Keratinocyte (primary cell): ENCODE results near the gene SURF1. TPM values are rescaled to one million over a fixed set of nuclear protein-coding genes. Genes with fewer than 3 reads are reported as not detected.

Source experiments
- DNase-seq: peaks from one replicate; pipeline ENCODE4 v3.0.0-alpha.2; 2011; ENCODE audit warnings: low read depth, missing footprints, low spot score
- FAIRE-seq: peaks from 2 replicates; lab custom pipeline; 2011; peaks lifted over from hg19 to GRCh38; lab: Jason Lieb, UNC
- H2AFZ ChIP-seq: 2 replicates; pipeline ENCODE4 v1.6.0; 2012; ENCODE audit warnings: low read length, control low read depth, inconsistent platforms; ENCODE audit not compliant: control insufficient read depth
- H3K27ac ChIP-seq: 2 replicates; pipeline ENCODE4 v1.5.1; 2011; ENCODE audit warnings: low read length; ENCODE audit not compliant: control insufficient read depth, insufficient read depth
- H3K27me3 ChIP-seq: 3 replicates; pipeline ENCODE4 v1.6.0; 2011; ENCODE audit warnings: low read length; ENCODE audit not compliant: control insufficient read depth, insufficient read depth; ENCODE audit errors: extremely low read depth
- H3K36me3 ChIP-seq, 2 experiments: 2 replicates in 1 of 2; 3 replicates in 1 of 2; pipeline ENCODE4 v1.5.1; 2011; ENCODE audit warnings: low read length in 2 of 2, mild to moderate bottlenecking in 1 of 2; ENCODE audit not compliant: control insufficient read depth in 2 of 2, insufficient read depth in 2 of 2; ENCODE audit errors: extremely low read depth in 1 of 2
- H3K4me1 ChIP-seq: 3 replicates; pipeline ENCODE4 v1.5.1; 2011; ENCODE audit warnings: low read length; ENCODE audit not compliant: control insufficient read depth, insufficient read depth; ENCODE audit errors: extremely low read depth
- H3K4me2 ChIP-seq: 3 replicates; pipeline ENCODE4 v1.6.0; 2011; ENCODE audit warnings: low read depth, low read length; ENCODE audit not compliant: control insufficient read depth, insufficient read depth; ENCODE audit errors: extremely low read depth
- H3K4me3 ChIP-seq, 3 experiments: fragments of 200-600 bp in 1 of 3; sonication (generic) in 1 of 3; 2 replicates in 2 of 3; 3 replicates in 1 of 3; pipeline ENCODE4 v1.5.1; 2011 to 2016; ENCODE audit warnings: low read length in 3 of 3, mild to moderate bottlenecking in 3 of 3, control low read depth in 2 of 3, inconsistent platforms in 1 of 3, low read depth in 1 of 3, mixed read lengths in 1 of 3, mixed run types in 1 of 3, moderate library complexity in 1 of 3; ENCODE audit not compliant: control insufficient read depth in 2 of 3, insufficient read depth in 2 of 3; ENCODE audit errors: extremely low read depth in 1 of 3
- H3K79me2 ChIP-seq: 2 replicates; pipeline ENCODE4 v1.6.0; 2012; ENCODE audit warnings: low read length; ENCODE audit not compliant: control insufficient read depth, insufficient read depth
- H3K9ac ChIP-seq: 3 replicates; pipeline ENCODE4 v1.6.0; 2011; ENCODE audit warnings: low read length; ENCODE audit not compliant: control insufficient read depth, insufficient read depth; ENCODE audit errors: extremely low read depth
- H3K9me1 ChIP-seq: 3 replicates; pipeline ENCODE4 v1.6.0; 2011; ENCODE audit warnings: low read length; ENCODE audit not compliant: control insufficient read depth, insufficient read depth; ENCODE audit errors: extremely low read depth
- H3K9me3 ChIP-seq: 2 replicates; pipeline ENCODE4 v1.5.1; 2012; ENCODE audit warnings: low read depth, low read length; ENCODE audit not compliant: control insufficient read depth
- H4K20me1 ChIP-seq: 3 replicates; pipeline ENCODE4 v1.6.0; 2011; ENCODE audit warnings: low read length; ENCODE audit not compliant: control insufficient read depth, insufficient read depth; ENCODE audit errors: extremely low read depth
- EZH2 ChIP-seq: IDR thresholded peaks from one replicate; pipeline ENCODE4 v1.6.1; 2012; ENCODE audit warnings: inconsistent platforms, mild to moderate bottlenecking, low read length, moderate library complexity
- dilution Hi-C: fragments of 300-500 bp; cut with MboI; formaldehyde crosslinking; loops from one replicate; pipeline ENCODE4 v1.7.0; 2020; ENCODE audit warnings: low sequenced_read_pairs; ENCODE audit not compliant: extremely low pct_ligation_motif_present
- polyA plus RNA-seq, 5 experiments: library from polyadenylated mRNA; depleted of rRNA in 3 of 5; stranded (reverse) in 3 of 5; stranded (forward) in 1 of 5; unstranded in 1 of 5; fragments of >200 nt; gene quantifications; 1 replicate in 1 of 5; 2 replicates in 3 of 5; 3 replicates in 1 of 5; pipeline versions ENCODE4 v1.2.1 to v1.2.3, GENCODE V29; 2011 to 2012; ENCODE audit warnings: missing spikeins in 2 of 5, low read depth in 1 of 5, low replicate concordance in 1 of 5
- small RNA-seq, 3 experiments: library from RNA; depleted of rRNA; stranded (forward); fragments of <200 nt; gene quantifications; one replicate each; pipeline ENCODE3, GENCODE V24; 2012; ENCODE audit warnings: low read depth in 3 of 3, low replicate concordance in 1 of 3; ENCODE audit not compliant: insufficient read length in 3 of 3
- TF ChIP-seq, protein P1 (sequence below), 3 experiments: IDR thresholded peaks in 1 of 3; conservative IDR thresholded peaks in 1 of 3; optimal IDR thresholded peaks in 1 of 3; 2 replicates in 2 of 3; 3 replicates in 1 of 3; pipeline versions ENCODE3 to v1.5.1; 2011; ENCODE audit warnings: low read length in 3 of 3, mild to moderate bottlenecking in 3 of 3, moderate library complexity in 2 of 3, control low read depth in 1 of 3, inconsistent platforms in 1 of 3; ENCODE audit not compliant: insufficient read depth in 2 of 3; ENCODE audit errors: extremely low read depth in 1 of 3

SURF1 gene
- polyA plus RNA-seq, 1 donor (not counting 4 experiments of a cell fraction or from before 2014, with no cell fraction given): 31.1 TPM

DNA sequence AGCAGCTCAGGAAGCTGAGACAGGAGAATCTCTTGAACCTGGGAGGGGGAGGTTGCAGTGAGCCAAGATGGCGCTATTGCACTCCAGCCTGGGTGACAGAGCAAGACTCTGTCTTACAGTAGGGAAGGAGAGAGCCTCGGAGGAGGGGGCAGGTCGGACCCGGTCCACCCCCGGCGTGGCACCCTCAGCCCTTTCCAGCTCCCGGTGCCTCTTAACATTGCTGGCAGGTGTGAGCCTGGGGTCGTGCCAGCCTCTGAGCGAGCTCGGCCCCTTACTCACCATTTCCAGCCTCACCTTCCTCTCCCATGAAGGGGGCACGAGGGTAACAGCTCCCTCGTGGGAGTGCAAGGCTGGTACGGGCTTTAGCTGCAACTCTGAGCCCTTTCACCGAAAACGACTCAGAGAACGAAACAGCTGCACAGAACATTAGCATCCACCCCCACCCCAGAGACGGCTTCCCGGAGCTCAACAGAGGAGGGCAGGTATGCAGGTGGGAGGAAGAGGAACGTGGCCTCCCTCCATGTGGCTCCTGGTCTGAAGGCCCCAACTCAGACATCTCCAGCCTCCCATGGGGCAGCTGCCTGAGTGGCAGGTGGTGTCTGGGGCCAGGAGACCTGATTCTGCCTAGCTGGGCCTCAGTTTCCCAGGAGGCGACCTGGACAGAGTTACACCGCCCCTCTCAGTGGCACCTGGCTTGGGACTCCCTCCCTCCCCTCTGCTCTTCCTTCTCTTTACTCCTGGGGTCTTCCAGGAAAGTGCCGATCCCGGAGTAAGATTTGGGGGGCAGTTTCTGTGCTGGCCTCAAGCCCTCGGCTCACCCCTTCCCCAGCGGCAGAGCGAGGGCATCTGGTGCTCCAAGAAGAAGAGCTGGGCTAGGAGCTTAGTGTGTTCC, 52.8 kb downstream of the SURF1 start:
- Histone ChIP-seq H3K79me2 (no peaks in the 10 kb centered on the region), H3K27ac (no peak overlapping the region), H3K9ac (no peak overlapping the region), H3K36me3 (no peaks in the 10 kb centered on the region), H3K4me1 (no peaks in the 10 kb centered on the region), H3K4me3 (no peak overlapping the region), H3K9me3 (no peaks in the 10 kb centered on the region), H3K27me3 (peaks cover 8% of the 10 kb centered on the region), H4K20me1 (no peaks in the 10 kb centered on the region), H3K9me1 (no peaks in the 10 kb centered on the region), H3K4me2 (no peak overlapping the region), H2AFZ (no peak overlapping the region)
- DNase-seq: no peak
- TF ChIP-seq, protein P1, sequence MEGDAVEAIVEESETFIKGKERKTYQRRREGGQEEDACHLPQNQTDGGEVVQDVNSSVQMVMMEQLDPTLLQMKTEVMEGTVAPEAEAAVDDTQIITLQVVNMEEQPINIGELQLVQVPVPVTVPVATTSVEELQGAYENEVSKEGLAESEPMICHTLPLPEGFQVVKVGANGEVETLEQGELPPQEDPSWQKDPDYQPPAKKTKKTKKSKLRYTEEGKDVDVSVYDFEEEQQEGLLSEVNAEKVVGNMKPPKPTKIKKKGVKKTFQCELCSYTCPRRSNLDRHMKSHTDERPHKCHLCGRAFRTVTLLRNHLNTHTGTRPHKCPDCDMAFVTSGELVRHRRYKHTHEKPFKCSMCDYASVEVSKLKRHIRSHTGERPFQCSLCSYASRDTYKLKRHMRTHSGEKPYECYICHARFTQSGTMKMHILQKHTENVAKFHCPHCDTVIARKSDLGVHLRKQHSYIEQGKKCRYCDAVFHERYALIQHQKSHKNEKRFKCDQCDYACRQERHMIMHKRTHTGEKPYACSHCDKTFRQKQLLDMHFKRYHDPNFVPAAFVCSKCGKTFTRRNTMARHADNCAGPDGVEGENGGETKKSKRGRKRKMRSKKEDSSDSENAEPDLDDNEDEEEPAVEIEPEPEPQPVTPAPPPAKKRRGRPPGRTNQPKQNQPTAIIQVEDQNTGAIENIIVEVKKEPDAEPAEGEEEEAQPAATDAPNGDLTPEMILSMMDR (optimal IDR thresholded peaks at IDR 0.05 in 1 of 3, IDR thresholded peaks at IDR 0.05 in 1 of 3, conservative IDR thresholded peaks at IDR 0.05 in 1 of 3; ENCODE audit: extremely low read depth in 1 of 3, insufficient read depth in 2 of 3, low read length in 3 of 3): no peak
- TF ChIP-seq EZH2: no peak
- no peak for FAIRE-seq
- dilution Hi-C loops: no loop called here

Small RNAs within 50 kb of the gene (small RNA-seq; reads per million reads assigned to genes)
- gene RF00019 (0 reads per million in 3 experiments), gene SNORD24 (0 reads per million in 3 experiments), gene SNORD36A (0 reads per million in 3 experiments), gene SNORD36B (0 reads per million in 3 experiments), gene SNORD36C (0 reads per million in 3 experiments)

Other genes with a start within 250 kb of the SURF1 start
- 22.6 to 38.0 TPM (median 27.2 TPM) in 3 replicates for gene RALGDS, start 235.2 kb downstream of the SURF1 start, polyA plus RNA-seq
- gene GBGT1, start 192.6 kb downstream of the SURF1 start, polyA plus RNA-seq: 0.42 to 0.74 TPM (median 0.54 TPM) in 3 replicates
- not detected in 3 replicates for gene OBP2B, start 147.2 kb downstream of the SURF1 start, polyA plus RNA-seq
- gene ABO, start 81.3 kb downstream of the SURF1 start, polyA plus RNA-seq: not detected in 3 replicates
- gene SURF6, start 20.3 kb downstream of the SURF1 start, polyA plus RNA-seq: 11.8 to 13.0 TPM (median 12.4 TPM) in 3 replicates
- gene MED22, start 8.4 kb downstream of the SURF1 start, polyA plus RNA-seq: 15.3 to 25.6 TPM (median 15.9 TPM) in 3 replicates
- gene RPL7A, start 8.3 kb downstream of the SURF1 start, polyA plus RNA-seq: 2,394 to 3,298 TPM (median 2,684 TPM) in 3 replicates
- 21.2 to 29.0 TPM (median 28.2 TPM) in 3 replicates for gene SURF2, start 63 bp upstream of the SURF1 start, polyA plus RNA-seq
- gene SURF4, start 19.6 kb upstream of the SURF1 start, polyA plus RNA-seq: 120 to 232 TPM (median 153 TPM) in 3 replicates
- 0.39 to 0.77 TPM in 2 of 3 replicates, not detected in the other for gene STKLD1, start 19.9 kb upstream of the SURF1 start, polyA plus RNA-seq
- gene REXO4, start 61.5 kb upstream of the SURF1 start, polyA plus RNA-seq: 18.8 to 23.9 TPM (median 21.5 TPM) in 3 replicates
- gene ADAMTS13, start 65.9 kb upstream of the SURF1 start, polyA plus RNA-seq: 1.1 to 2.9 TPM (median 1.2 TPM) in 3 replicates
- 2.5 to 6.0 TPM (median 3.4 TPM) in 3 replicates for gene CACFD1, start 103.5 kb upstream of the SURF1 start, polyA plus RNA-seq
- gene SLC2A6, start 122.6 kb upstream of the SURF1 start, polyA plus RNA-seq: 15.9 to 30.4 TPM (median 28.3 TPM) in 3 replicates
- gene MYMK, start 168.5 kb upstream of the SURF1 start, polyA plus RNA-seq: not detected in 3 replicates
- gene ADAMTSL2, start 178.2 kb upstream of the SURF1 start, polyA plus RNA-seq: not detected in 3 replicates